Ascending aorta (tissue), 2 donors: Measurements from ENCODE around the gene PIAS4. TPM values are rescaled to one million over a fixed set of nuclear protein-coding genes. Genes with fewer than 3 reads are reported as not detected.

Source experiments
- DNase-seq, 2 donors: peaks; one replicate each; pipeline ENCODE4 v3.0.0-alpha.2; 2019; ENCODE audit warnings: low spot score in 2 of 2
- H3K27ac ChIP-seq, 2 donors: fragments of 200-600 bp; sonication (generic); one replicate each; pipeline ENCODE4 v1.5.1; 2016 to 2017; ENCODE audit warnings: mild to moderate bottlenecking in 1 of 2
- H3K27me3 ChIP-seq: fragments of 200-600 bp; sonication (generic); one replicate; pipeline ENCODE4 v1.5.1; 2017
- H3K36me3 ChIP-seq, 2 donors: fragments of 200-600 bp; sonication (generic); one replicate each; pipeline ENCODE4 v1.5.1; 2016
- H3K4me1 ChIP-seq, 2 donors: fragments of 200-600 bp; sonication (generic); one replicate each; pipeline ENCODE4 v1.5.1; 2016 to 2017; ENCODE audit warnings: mild to moderate bottlenecking in 1 of 2
- H3K4me3 ChIP-seq, 2 donors: fragments of 200-600 bp; sonication (generic); one replicate each; pipeline ENCODE4 v1.5.1; 2016 to 2017; ENCODE audit warnings: mild to moderate bottlenecking in 1 of 2
- H3K9me3 ChIP-seq, 2 donors: fragments of 200-600 bp; sonication (generic); one replicate each; pipeline ENCODE4 v1.5.1; 2016
- CTCF ChIP-seq, 3 experiments: fragments of 200-600 bp in 2 of 3; fragments of 450-650 bp in 1 of 3; sonication (generic) in 2 of 3; IDR thresholded peaks; one replicate each; pipeline ENCODE4 v1.5.1; 2016 to 2019; ENCODE audit warnings: antibody characterized with exemption in 3 of 3, mild to moderate bottlenecking in 1 of 3, moderate library complexity in 1 of 3
- intact Hi-C: fragments of 100-400 bp; cut with DNase I; formaldehyde crosslinking; loops from one replicate; pipeline ENCODE4 v1.15.1; 2023
- total RNA-seq: library from RNA; depleted of rRNA; stranded (reverse); fragments of >200 nt; gene quantifications from one replicate; pipeline ENCODE4 v1.1.0, GENCODE V29; 2016

Gene PIAS4
- total RNA-seq, 1 donor from 2014 or later = 30.8 TPM

- Histone ChIP-seq H3K27ac (no peak overlapping the region), H3K27me3 (no peaks in the 10 kb centered on the region), H3K9me3 (no peaks in the 10 kb centered on the region), H3K4me1 (no peaks in the 10 kb centered on the region), H3K4me3 (no peak overlapping the region), H3K36me3 (peaks cover 65 to 71% of the 10 kb centered on the region in 2 donors)
- TF ChIP-seq CTCF (IDR thresholded peaks at IDR 0.05) = no peak
- DNase-seq = no peak
- intact Hi-C loops = no loop called here
These were observed 30.9 kb upstream of the PIAS4 start for GRCh38 chr19:3976495-3977241.

- TF ChIP-seq CTCF (IDR thresholded peaks at IDR 0.05) = no peak
- intact Hi-C loops = no loop called here
- H3K27ac ChIP-seq = no peak overlapping the region
- no peak overlapping the region for H3K4me3 ChIP-seq
- no peaks in the 10 kb centered on the region for H3K4me1 ChIP-seq
- H3K36me3 ChIP-seq = peaks cover 73 to 78% of the 10 kb centered on the region in 2 donors
- no peak for DNase-seq
- no peaks in the 10 kb centered on the region for H3K9me3 ChIP-seq
- H3K27me3 ChIP-seq = no peaks in the 10 kb centered on the region
These were observed 30.0 kb upstream of the PIAS4 start for GRCh38 chr19:3977242-3978143.

GRCh38 chr19:3978145-3978544 lies 29.4 kb upstream of the PIAS4 start:
- H3K4me3 ChIP-seq = no peak overlapping the region
- H3K27ac ChIP-seq = no peak overlapping the region
- TF ChIP-seq CTCF (IDR thresholded peaks at IDR 0.05) = no peak
- intact Hi-C loops = no loop called here
- H3K36me3 ChIP-seq = peaks cover 79 to 82% of the 10 kb centered on the region in 2 donors
- no peak for DNase-seq
- H3K4me1 ChIP-seq = peaks cover 0 to 2% of the 10 kb centered on the region in 2 donors
- H3K9me3 ChIP-seq = no peaks in the 10 kb centered on the region
- H3K27me3 ChIP-seq = no peaks in the 10 kb centered on the region

GRCh38 chr19:3979289-3979673 lies 28.3 kb upstream of the PIAS4 start:
- peaks cover 90 to 93% of the 10 kb centered on the region in 2 donors for H3K36me3 ChIP-seq

More at GRCh38 chr19:3979289-3979673, 28.3 kb upstream of the PIAS4 start:
- Histone ChIP-seq H3K27ac (peak overlapping the region in 1 of 2 donors; percentile 2), H3K9me3 (no peaks in the 10 kb centered on the region), H3K27me3 (no peaks in the 10 kb centered on the region), H3K4me1 (peaks cover 0 to 12% of the 10 kb centered on the region in 2 donors), H3K4me3 (no peak overlapping the region)
- no peak for TF ChIP-seq CTCF (IDR thresholded peaks at IDR 0.05)
- intact Hi-C loops = no loop called here
- peak in 1 of 2 donors; percentile 63 for DNase-seq
